HG02798 (cell line): ENCODE results near the gene XPC.
"Not testable (repeated sequence)": the region's sequence is repeated elsewhere in the genome, so short reads cannot be mapped to it uniquely, and the experiment has no call there.

ENCODE experiments used
- ATAC-seq: cut with Tn5 transposase; IDR thresholded peaks from one replicate; pipeline ENCODE4 v1.9.1; 2021; ENCODE audit warnings: mild to moderate bottlenecking; ENCODE audit not compliant: unreplicated experiment, poor library complexity

Gene XPC

GRCh38 chr3:14178247-14179113 lies at the start of gene XPC, which contains the start of gene LSM3:
Gene XPC (minus strand): TSS chr3:14178601. CDS start chr3:14178568, 33 bp downstream.
Gene LSM3 (plus strand): TSS chr3:14178817. CDS start chr3:14178861, 44 bp downstream.
- peak; percentile 94 for ATAC-seq

- no peak for ATAC-seq
Observed at GRCh38 chr3:14227856-14228255, 49.5 kb upstream of the XPC start.

- not testable (repeated sequence) for ATAC-seq
Observed at GRCh38 chr3:14226351-14226750, 48.0 kb upstream of the XPC start.

GRCh38 chr3:14225421-14225820 lies 47.0 kb upstream of the XPC start:
- ATAC-seq, result no peak

- ATAC-seq, result no peak
Observed at GRCh38 chr3:14224895-14225294, 46.5 kb upstream of the XPC start.

- no peak for ATAC-seq
Observed at GRCh38 chr3:14223595-14223994, 45.2 kb upstream of the XPC start.

GRCh38 chr3:14222900-14223594 lies 44.6 kb upstream of the XPC start:
- ATAC-seq, result no peak

- ATAC-seq, result no peak
Observed at GRCh38 chr3:14222457-14222856, 44.1 kb upstream of the XPC start.

GRCh38 chr3:14221902-14222301 lies 43.5 kb upstream of the XPC start:
- no peak for ATAC-seq

- no peak for ATAC-seq
Observed at GRCh38 chr3:14220933-14221332, 42.5 kb upstream of the XPC start.

GRCh38 chr3:14218355-14218754 lies 40.0 kb upstream of the XPC start:
- ATAC-seq, result no peak

- ATAC-seq, result peak; percentile 92
Observed at GRCh38 chr3:14216257-14217048, 38.1 kb upstream of the XPC start.

- ATAC-seq, result no peak
Observed at GRCh38 chr3:14214764-14215163, 36.4 kb upstream of the XPC start.

GRCh38 chr3:14213066-14213774 lies 34.8 kb upstream of the XPC start:
- ATAC-seq, result no peak

GRCh38 chr3:14212032-14212431 lies 33.6 kb upstream of the XPC start:
- no peak for ATAC-seq

- no peak for ATAC-seq
Observed at GRCh38 chr3:14211621-14212020, 33.2 kb upstream of the XPC start.

GRCh38 chr3:14210843-14211594 lies 32.6 kb upstream of the XPC start:
- ATAC-seq, result no peak

- ATAC-seq, result no peak
Observed at GRCh38 chr3:14210290-14210688, 31.9 kb upstream of the XPC start.

- ATAC-seq, result no peak
Observed at GRCh38 chr3:14209581-14210289, 31.3 kb upstream of the XPC start.
